ENCODE measurements around the gene ALDH1B1. TPM values are rescaled to one million over a fixed set of nuclear protein-coding genes. Genes with fewer than 3 reads are reported as not detected.

The ALDH1B1 gene
- total RNA-seq, 1 donor: 14.3 TPM

DNA sequence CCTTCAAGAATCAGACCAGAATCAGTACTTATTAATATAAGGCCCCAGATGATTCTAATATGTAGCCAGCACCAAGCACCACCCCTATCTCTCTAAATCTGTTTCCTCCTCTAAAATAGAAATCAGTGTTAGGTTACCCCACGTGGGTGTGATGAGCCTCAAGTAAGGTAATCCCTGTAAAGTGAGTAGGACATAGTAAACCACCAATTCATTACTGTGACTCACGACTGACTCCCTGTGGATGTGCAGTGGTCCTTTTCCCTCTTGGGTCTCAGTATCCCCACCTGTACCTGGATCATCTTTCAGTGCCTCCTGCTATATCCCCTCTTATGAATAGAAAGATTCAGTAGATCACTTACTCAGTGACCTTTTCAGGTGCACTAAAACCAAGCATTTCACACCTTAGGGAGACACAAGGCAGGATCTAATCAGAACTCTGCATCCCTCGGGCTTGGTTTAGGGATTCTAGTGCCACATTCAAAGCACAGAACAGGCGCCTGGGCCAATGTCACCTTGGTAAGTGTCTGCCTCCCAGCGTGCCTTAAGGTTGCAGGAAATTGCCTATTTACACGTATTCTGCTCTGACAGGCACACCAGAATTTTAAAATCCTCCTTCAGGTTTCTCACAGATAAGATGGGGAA, 12.2 kb upstream of the ALDH1B1 start:
- no peak for DNase-seq (ENCODE audit: low read depth)
- no peak overlapping the region for H3K4me3 ChIP-seq (ENCODE audit: low read depth, low read length)
- no peak for TF ChIP-seq CTCF (IDR thresholded peaks at IDR 0.05; ENCODE audit: insufficient read depth, low read length)

GRCh38 chr9:38380872-38381534, 11.5 kb upstream of the ALDH1B1 start:
- TF ChIP-seq CTCF (IDR thresholded peaks at IDR 0.05; ENCODE audit: insufficient read depth, low read length): no peak
- no peak for DNase-seq (ENCODE audit: low read depth)

DNA sequence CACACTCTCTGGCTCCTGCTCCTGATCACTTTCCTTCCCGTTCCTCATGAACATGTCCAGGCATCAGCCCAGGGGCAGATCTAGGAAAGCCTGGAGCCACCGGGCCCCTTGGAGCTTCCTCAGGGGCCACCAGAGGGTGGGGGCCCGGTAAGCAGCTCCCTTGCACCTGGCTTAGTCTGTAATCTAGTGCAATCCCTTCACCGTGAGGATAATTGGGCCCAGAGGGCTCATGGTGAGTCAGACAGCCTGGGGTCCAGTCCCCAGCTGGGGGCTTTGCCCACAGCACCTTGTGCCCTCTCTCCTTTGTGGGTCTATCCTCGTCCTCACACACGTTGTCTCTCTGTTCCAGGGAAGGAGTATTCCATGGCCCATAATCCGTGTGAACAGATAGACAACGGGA, 10.4 kb upstream of the ALDH1B1 start:
- TF ChIP-seq CTCF (IDR thresholded peaks at IDR 0.05; ENCODE audit: insufficient read depth, low read length): no peak
- DNase-seq (ENCODE audit: low read depth): no peak
- H3K4me3 ChIP-seq (ENCODE audit: low read depth, low read length): no peak overlapping the region

More at GRCh38 chr9:38380872-38381534, 11.5 kb upstream of the ALDH1B1 start:
- H3K4me3 ChIP-seq (ENCODE audit: low read depth, low read length): no peak overlapping the region

DNA sequence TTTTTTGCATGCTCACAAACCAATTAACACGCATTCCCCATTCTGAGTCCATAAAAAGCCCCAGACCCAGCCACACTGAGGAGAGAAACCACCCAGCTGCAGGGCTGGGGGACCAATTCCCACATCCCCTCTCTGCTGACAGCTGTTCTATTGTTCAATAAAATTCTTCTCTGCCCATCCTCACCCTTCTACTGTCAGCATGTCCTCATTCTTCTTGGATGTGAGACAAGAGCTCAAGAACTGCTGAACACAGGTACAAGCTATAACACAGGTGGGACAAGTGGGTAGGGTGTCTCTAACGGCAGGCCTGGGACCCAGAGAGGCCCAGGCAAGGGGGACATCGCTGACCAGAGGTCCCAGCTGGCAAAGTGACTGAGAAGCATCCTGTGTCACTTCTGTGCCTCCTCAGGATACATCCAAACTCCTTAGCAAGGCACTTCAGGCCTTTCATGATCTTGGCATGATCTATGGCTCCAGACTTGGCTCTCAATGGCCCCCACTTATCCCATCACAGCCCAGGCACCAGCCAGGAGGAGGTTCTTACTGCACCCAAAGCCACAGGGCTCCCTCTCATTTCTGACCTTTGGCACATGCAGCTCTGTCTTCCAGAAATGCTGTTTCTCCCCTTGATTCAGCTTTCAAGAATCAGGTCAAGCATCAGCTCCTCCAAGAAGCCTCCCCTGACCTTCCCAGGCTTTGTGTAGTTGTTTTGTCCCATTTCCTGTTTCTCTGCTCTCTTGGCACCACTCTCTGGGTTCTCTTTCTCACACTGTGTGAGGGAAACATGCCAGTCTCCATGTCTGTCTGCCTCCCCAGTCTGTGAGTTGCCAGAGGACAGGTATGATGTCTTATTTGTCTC, 7.3 kb upstream of the ALDH1B1 start:
- no peak for TF ChIP-seq CTCF (IDR thresholded peaks at IDR 0.05; ENCODE audit: insufficient read depth, low read length)
- DNase-seq (ENCODE audit: low read depth): no peak
- no peak overlapping the region for H3K4me3 ChIP-seq (ENCODE audit: low read depth, low read length)

DNA sequence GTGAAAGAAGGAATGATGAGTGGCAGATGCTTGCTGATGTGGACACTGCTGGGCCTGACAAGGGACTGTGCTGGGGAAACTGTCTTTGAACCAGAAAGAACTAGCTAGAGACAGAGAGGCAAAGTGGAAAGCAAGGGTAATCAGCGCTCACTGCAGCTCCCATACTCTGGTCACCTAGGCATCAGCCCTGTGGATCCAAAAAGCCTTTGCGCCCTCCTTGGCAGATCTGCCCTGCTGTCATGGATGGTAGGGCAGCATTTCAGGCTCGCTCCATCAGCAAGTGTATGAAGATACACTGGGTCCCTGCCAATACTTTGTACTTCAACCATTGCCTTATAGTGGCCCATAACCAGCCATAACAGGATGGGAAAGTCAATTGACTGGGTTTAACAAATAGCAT, 6.6 kb upstream of the ALDH1B1 start:
- no peak for TF ChIP-seq CTCF (IDR thresholded peaks at IDR 0.05; ENCODE audit: insufficient read depth, low read length)
- no peak for DNase-seq (ENCODE audit: low read depth)

GRCh38 chr9:38386319-38386895, 6.1 kb upstream of the ALDH1B1 start:
- no peak for TF ChIP-seq CTCF (IDR thresholded peaks at IDR 0.05; ENCODE audit: insufficient read depth, low read length)
- H3K4me3 ChIP-seq (ENCODE audit: low read depth, low read length): no peak overlapping the region
- DNase-seq (ENCODE audit: low read depth): no peak

More for the DNA sequence above, 6.6 kb upstream of the ALDH1B1 start:
- H3K4me3 ChIP-seq (ENCODE audit: low read depth, low read length): no peak overlapping the region
